Measurements from ENCODE around the gene PPP2R3C. TPM values are rescaled to one million over a fixed set of nuclear protein-coding genes. Genes with fewer than 3 reads are reported as not detected.

Gene PPP2R3C
- 25.2 and 29.0 TPM in 2 replicates for total RNA-seq (ENCODE audit: low replicate concordance)
- long read RNA-seq, transcript PPP2R3C-201 (13 exons, 1,839 nt) = major isoform, 44 of 95 reads
- long read RNA-seq, transcript PPP2R3C-217 (12 exons, 1,846 nt) = minor isoform, 15 of 95 reads
- long read RNA-seq, partial matches to known transcripts = 7 of 95 reads
- long read RNA-seq, other reads (novel, unspliced or antisense) = 27 of 95 reads

DNA sequence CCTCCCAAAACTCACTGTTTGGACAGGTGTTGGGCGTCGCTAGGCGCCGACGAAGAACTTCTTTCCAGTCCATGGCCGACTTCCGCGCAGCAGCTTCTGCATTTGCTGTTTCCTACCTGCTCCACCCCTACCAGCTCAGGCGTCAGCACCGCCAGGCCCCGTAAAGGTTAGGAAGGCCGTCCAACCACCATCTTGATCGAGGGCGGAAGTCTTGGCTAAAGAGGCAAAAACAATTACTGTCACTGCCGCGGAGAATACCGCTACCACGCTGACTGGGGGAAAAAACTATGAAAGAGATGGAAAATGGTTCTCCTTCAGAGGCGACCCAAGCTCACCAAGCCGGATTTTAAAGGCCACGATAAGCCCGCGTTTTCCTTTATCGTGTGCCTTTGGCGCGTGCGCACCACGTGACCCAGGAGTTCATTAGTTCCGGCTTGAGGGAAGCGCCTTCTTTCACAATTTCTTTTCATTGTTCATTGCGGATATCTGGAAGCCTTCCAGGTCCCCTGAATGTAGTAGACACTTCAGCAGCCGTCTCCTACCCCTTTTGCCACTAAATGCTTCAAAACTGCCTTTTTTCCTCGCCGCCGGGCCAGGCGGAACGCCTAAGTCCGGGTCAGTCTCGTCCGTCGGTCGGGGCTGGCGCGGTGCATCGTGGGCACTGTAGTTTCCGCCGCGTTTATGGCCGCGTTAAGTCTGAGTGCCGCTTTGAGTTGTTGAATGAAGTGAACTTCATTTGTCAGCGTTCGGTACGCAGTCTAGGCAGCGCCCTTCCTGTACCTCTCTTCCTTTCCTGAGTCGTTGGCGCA is at the start of gene PPP2R3C, which contains the start of gene PRORP:
PPP2R3C (minus strand) TSS at position 104 of the 809 bp plus-strand sequence; CDS start at position 73, 31 bp downstream.
PRORP (plus strand) TSS at position 666 of the 809 bp plus-strand sequence. CDS start 694 bp downstream, outside the sequence.
- Mint-ChIP-seq H3K4me1 (ENCODE audit: unreplicated experiment) (peaks cover 29% of the 10 kb centered on the region), H3K27me3 (no peaks in the 10 kb centered on the region), H3K4me3 (peak within 1 kb of the TSS; percentile 96), H3K9me3 (no peaks in the 10 kb centered on the region), H3K27ac (peak within 1 kb of the TSS; percentile 100), H3K36me3 (peaks cover 18% of the 10 kb centered on the region)
- peak; percentile 86 for DNase-seq (ENCODE audit: extremely low spot score, unreplicated experiment)
- TF ChIP-seq, protein P1, sequence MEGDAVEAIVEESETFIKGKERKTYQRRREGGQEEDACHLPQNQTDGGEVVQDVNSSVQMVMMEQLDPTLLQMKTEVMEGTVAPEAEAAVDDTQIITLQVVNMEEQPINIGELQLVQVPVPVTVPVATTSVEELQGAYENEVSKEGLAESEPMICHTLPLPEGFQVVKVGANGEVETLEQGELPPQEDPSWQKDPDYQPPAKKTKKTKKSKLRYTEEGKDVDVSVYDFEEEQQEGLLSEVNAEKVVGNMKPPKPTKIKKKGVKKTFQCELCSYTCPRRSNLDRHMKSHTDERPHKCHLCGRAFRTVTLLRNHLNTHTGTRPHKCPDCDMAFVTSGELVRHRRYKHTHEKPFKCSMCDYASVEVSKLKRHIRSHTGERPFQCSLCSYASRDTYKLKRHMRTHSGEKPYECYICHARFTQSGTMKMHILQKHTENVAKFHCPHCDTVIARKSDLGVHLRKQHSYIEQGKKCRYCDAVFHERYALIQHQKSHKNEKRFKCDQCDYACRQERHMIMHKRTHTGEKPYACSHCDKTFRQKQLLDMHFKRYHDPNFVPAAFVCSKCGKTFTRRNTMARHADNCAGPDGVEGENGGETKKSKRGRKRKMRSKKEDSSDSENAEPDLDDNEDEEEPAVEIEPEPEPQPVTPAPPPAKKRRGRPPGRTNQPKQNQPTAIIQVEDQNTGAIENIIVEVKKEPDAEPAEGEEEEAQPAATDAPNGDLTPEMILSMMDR (conservative IDR thresholded peaks at IDR 0.05) = no peak

DNA sequence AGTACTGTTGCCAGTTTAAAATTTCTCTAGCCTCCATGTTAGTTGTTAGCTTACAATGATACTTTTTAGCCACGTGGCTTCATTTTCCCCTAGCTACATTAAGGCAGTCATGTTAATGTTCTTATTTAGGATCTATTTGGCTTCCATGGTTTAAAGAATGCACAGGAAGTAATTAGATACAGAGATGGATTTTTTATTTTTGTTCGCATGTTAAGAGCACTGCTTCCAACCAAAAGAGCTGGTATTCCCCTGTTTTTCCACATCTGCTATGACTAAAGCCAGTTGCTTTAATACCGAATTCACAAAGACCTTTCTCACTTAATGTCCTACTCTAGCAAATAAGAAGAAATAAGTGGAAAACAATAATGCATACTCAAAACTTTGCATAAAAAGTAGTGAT is 45.7 kb upstream of the PPP2R3C start:
- peaks cover 4% of the 10 kb centered on the region for H3K9me3 Mint-ChIP-seq
- no peaks in the 10 kb centered on the region for H3K4me1 Mint-ChIP-seq (ENCODE audit: unreplicated experiment)
- no peaks in the 10 kb centered on the region for H3K27me3 Mint-ChIP-seq
- no peak overlapping the region for H3K27ac Mint-ChIP-seq
- DNase-seq (ENCODE audit: extremely low spot score, unreplicated experiment) = no peak
- H3K36me3 Mint-ChIP-seq = peaks cover 33% of the 10 kb centered on the region
- H3K4me3 Mint-ChIP-seq = no peak overlapping the region
- TF ChIP-seq, protein P1 (conservative IDR thresholded peaks at IDR 0.05) = no peak

DNA sequence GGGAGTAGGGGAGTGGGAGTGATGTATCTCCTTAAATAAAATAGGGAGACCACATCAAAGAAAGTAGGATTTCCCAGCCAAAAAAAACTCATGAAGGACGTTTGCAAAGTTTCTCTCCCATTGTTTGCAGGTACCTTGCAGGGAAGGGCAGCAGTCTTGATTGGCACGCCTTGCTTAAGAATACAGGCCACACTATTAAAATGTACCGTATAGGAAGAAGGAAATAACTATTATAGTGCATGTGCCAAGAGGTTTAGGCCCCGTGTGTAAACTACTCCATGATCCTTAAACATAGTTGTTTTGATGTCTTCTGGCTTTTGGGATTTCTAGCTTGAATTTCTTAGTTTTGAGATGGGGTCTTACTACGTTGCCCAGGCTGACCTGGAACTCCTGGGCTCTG is 43.1 kb upstream of the PPP2R3C start:
- TF ChIP-seq, protein P1 (conservative IDR thresholded peaks at IDR 0.05) = no peak
- Mint-ChIP-seq H3K36me3 (peaks cover 24% of the 10 kb centered on the region), H3K4me1 (ENCODE audit: unreplicated experiment) (no peaks in the 10 kb centered on the region), H3K27me3 (no peaks in the 10 kb centered on the region), H3K4me3 (no peak overlapping the region), H3K9me3 (peaks cover 4% of the 10 kb centered on the region), H3K27ac (no peak overlapping the region)
- DNase-seq (ENCODE audit: extremely low spot score, unreplicated experiment) = no peak

DNA sequence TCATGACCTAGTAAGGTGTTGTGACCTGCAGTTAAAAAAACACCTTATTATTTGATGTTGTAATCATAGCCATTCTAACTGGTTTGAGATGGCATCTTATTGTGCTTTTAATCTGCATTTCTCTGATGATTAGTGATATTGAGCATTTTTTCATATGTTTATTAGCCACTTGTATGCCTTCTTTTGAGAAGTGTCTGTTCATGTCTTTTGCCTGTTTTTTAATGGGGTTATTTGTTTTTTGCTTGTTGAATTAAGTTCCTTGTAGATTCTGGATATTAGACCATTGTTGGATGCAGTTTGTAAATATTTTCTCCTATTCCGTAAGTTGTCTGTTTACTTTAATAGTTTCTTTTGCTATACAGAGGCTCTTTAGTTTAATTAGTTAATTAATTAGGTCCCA is 41.6 kb upstream of the PPP2R3C start:
- H3K27ac Mint-ChIP-seq = no peak overlapping the region
- no peak for DNase-seq (ENCODE audit: extremely low spot score, unreplicated experiment)

DNA sequence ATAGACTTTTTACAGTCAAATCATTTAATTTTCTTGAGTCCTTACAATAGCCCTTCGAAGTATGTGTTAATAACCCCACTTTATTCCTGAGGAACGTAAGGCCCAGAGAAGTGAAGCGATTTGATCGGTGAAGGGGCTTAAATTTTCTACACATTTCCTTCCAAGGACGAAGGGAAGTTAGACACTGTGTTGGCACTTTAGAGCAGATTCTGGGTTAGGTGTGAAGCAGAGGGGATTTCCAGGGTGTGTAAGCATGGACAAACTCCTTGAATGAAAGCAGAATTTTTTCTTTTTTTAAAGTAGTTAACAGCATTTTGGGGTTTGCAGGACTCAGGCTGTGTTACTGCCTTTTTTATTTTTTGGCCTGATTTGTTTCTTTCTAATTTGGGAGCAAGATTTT is 39.4 kb upstream of the PPP2R3C start:
- Mint-ChIP-seq H3K4me1 (ENCODE audit: unreplicated experiment) (no peaks in the 10 kb centered on the region), H3K27ac (no peak overlapping the region), H3K9me3 (no peaks in the 10 kb centered on the region), H3K27me3 (no peaks in the 10 kb centered on the region), H3K36me3 (peaks cover 9% of the 10 kb centered on the region), H3K4me3 (no peak overlapping the region)
- DNase-seq (ENCODE audit: extremely low spot score, unreplicated experiment) = no peak
- TF ChIP-seq, protein P1 (conservative IDR thresholded peaks at IDR 0.05) = no peak

More for the DNA sequence above, 41.6 kb upstream of the PPP2R3C start:
- H3K9me3 Mint-ChIP-seq = peaks cover 4% of the 10 kb centered on the region
- H3K27me3 Mint-ChIP-seq = no peaks in the 10 kb centered on the region
- no peaks in the 10 kb centered on the region for H3K4me1 Mint-ChIP-seq (ENCODE audit: unreplicated experiment)
- H3K36me3 Mint-ChIP-seq = peaks cover 21% of the 10 kb centered on the region
- TF ChIP-seq, protein P1 (conservative IDR thresholded peaks at IDR 0.05) = no peak
- H3K4me3 Mint-ChIP-seq = no peak overlapping the region

All from type B pancreatic cell (in vitro differentiated cells).